ENCODE data around the gene SPTLC1. TPM values are rescaled to one million over a fixed set of nuclear protein-coding genes. Genes with fewer than 3 reads are reported as not detected.

Gene SPTLC1
- total and polyA plus RNA-seq, 2 of the 13 experiments (the other 11 are each of a cell fraction or from before 2014, with no cell fraction given): 56.2 to 72.5 TPM

- TF ChIP-seq HNF1A (IDR thresholded peaks at IDR 0.05; ENCODE audit: low read depth): no peak
- no peak for TF ChIP-seq HNF1A (CRISPR knock-in tag; IDR thresholded peaks at IDR 0.05; ENCODE audit: borderline replicate concordance)
- no peak for TF ChIP-seq IKZF1 (IDR thresholded peaks at IDR 0.05)
Observed at GRCh38 chr9:92095236-92095635, 20.0 kb downstream of the SPTLC1 start (continued).

GRCh38 chr9:92094655-92095054 is 20.6 kb downstream of the SPTLC1 start:
- no peak overlapping the region for H3K4me3 ChIP-seq (replicated peaks in 1 of 3; ENCODE audit: insufficient read depth in 1 of 3, low read depth in 2 of 3, low read length in 3 of 3)
- DNase-seq (ENCODE audit: low spot score): peak; percentile 5
- CTCF ChIA-PET (ENCODE audit: low intra/inter-chr PET ratio, low total read pairs): no interaction called here
- H3K9ac ChIP-seq (ENCODE audit: insufficient read depth, low read depth, low read length): no peak overlapping the region
- POLR2A ChIA-PET: no interaction called here
- no peak overlapping the region for H2AFZ ChIP-seq (ENCODE audit: low read length)
- no peak for FAIRE-seq
- WGBS (ENCODE audit: low lambda C conversion rate): 91% methylated on average over 4 of the region's 4 CpGs
- no peak overlapping the region for H3K27ac ChIP-seq (ENCODE audit: extremely low read length, insufficient read depth, low read length)
- H3K79me2 ChIP-seq (ENCODE audit: insufficient read depth, low read length): peaks cover 5% of the 10 kb centered on the region
- intact Hi-C loops (cut with micrococcal nuclease; ENCODE audit: unreplicated experiment): no loop called here
- no TSS peak for BruUV-seq (replicated peaks)
- TF ChIP-seq CREB1 (IDR thresholded peaks at IDR 0.05): 0 out of 2 replicates have a peak, but pooled peaks have one; percentile 19
- TF ChIP-seq CREB1 (CRISPR knock-in tag; IDR thresholded peaks at IDR 0.05): no peak
- no peak for TF ChIP-seq RNF219 (CRISPR knock-in tag; IDR thresholded peaks at IDR 0.05)
- no peak for TF ChIP-seq ZNF737 (CRISPR knock-in tag; IDR thresholded peaks at IDR 0.05; ENCODE audit: borderline replicate concordance)
- no peak overlapping the region for H3K4me2 ChIP-seq (ENCODE audit: low read depth, low read length)
- no peak for ATAC-seq
- H3K4me1 ChIP-seq (ENCODE audit: insufficient read depth, low read length): no peaks in the 10 kb centered on the region
- H3K36me3 ChIP-seq (replicated peaks in 1 of 2; ENCODE audit: control insufficient read depth in 1 of 2, insufficient read depth in 2 of 2, low read length in 2 of 2): peaks cover 0 to 11% of the 10 kb centered on the region in 2 experiments; a peak in 4 of 5 replicates
- H4K20me1 ChIP-seq (ENCODE audit: insufficient read depth, low read length): peaks cover 5% of the 10 kb centered on the region; the same call in 1 of the 2 replicates
- no peaks in the 10 kb centered on the region for H3K9me3 ChIP-seq (ENCODE audit: low read length)
- H3K27me3 ChIP-seq (ENCODE audit: control insufficient read depth in 1 of 2, insufficient read depth in 2 of 2, low read length in 2 of 2): no peaks in the 10 kb centered on the region
- in situ Hi-C loops (cut with HindIII; ENCODE audit: extremely low pct_ligation_motif_present, low pct_unique_long_range_greater_than_20kb): no loop called here
